ENCODE results near the gene BTBD19.

GRCh38 chr1:44822131-44822701, 13.9 kb downstream of the BTBD19 start:
- TF ChIP-seq POLR2A (IDR thresholded peaks at IDR 0.05) (no peak), CTCF (IDR thresholded peaks at IDR 0.05) (no peak)
